HepG2 (cell line): Measurements from ENCODE around the gene AUP1. TPM values are rescaled to one million over a fixed set of nuclear protein-coding genes. Genes with fewer than 3 reads are reported as not detected.
A peak's percentile ranks its signal among the peaks of the same experiment; 100 is the strongest.

ENCODE experiments used
- CEBPB ChIP-seq: IDR thresholded peaks from 2 replicates; pipeline ENCODE4 v1.6.1; 2011; ENCODE audit warnings: low read depth, low read length, improper control_type of control experiment, borderline replicate concordance
- DNMT1 ChIP-seq: sonication (generic); formaldehyde crosslinking; IDR thresholded peaks from 2 replicates; pipeline ENCODE4 v1.5.1; 2020; ENCODE audit warnings: mild to moderate bottlenecking, missing genetic modification reagents
- GABPA ChIP-seq, 2 experiments: IDR thresholded peaks; 2 replicates each; pipeline ENCODE4 v1.6.1; 2011 to 2016; ENCODE audit warnings: low read depth in 2 of 2, low read length in 1 of 2, missing biosample characterization in 1 of 2, missing genetic modification characterization in 1 of 2
- MEF2D ChIP-seq: sonication (generic); formaldehyde crosslinking; IDR thresholded peaks from 2 replicates; pipeline ENCODE4 v1.5.1; 2020; ENCODE audit warnings: mild to moderate bottlenecking, missing genetic modification reagents
- MIXL1 ChIP-seq: IDR thresholded peaks from 2 replicates; pipeline ENCODE4 v1.6.1; 2016
- NCOR1 ChIP-seq: fragments of 200-600 bp; sonication (generic); IDR thresholded peaks from 2 replicates; pipeline ENCODE4 v1.7.0; 2017; ENCODE audit warnings: antibody characterized with exemption, low read length, borderline replicate concordance
- NFYB ChIP-seq: sonication (generic); formaldehyde crosslinking; IDR thresholded peaks from 2 replicates; pipeline ENCODE4 v1.4.0; 2020; ENCODE audit warnings: missing genetic modification reagents
- POLR2A ChIP-seq, 2 experiments: IDR thresholded peaks; 2 replicates each; pipeline ENCODE4 v1.6.1; 2011; ENCODE audit warnings: low read depth in 2 of 2, low read length in 2 of 2, mild to moderate bottlenecking in 1 of 2, moderate library complexity in 1 of 2; ENCODE audit not compliant: insufficient read depth in 1 of 2
- SP4 ChIP-seq: sonication (generic); formaldehyde crosslinking; IDR thresholded peaks from 2 replicates; pipeline ENCODE4 v1.8.1; 2023; ENCODE audit warnings: mild to moderate bottlenecking, missing genetic modification reagents
- ZFP37 ChIP-seq: sonication (generic); formaldehyde crosslinking; IDR thresholded peaks from 2 replicates; pipeline ENCODE4 v1.4.0; 2020; ENCODE audit warnings: missing genetic modification reagents, borderline replicate concordance
- ZNF614 ChIP-seq: IDR thresholded peaks from 2 replicates; pipeline ENCODE4 v1.6.1; 2018; ENCODE audit warnings: missing biosample characterization, missing genetic modification reagents, inconsistent platforms, borderline replicate concordance
- ZNF788 ChIP-seq: sonication (generic); formaldehyde crosslinking; IDR thresholded peaks from 2 replicates; pipeline ENCODE4 v1.5.0; 2020; ENCODE audit warnings: mild to moderate bottlenecking, missing genetic modification reagents, borderline replicate concordance
- ZSCAN25 ChIP-seq: sonication (generic); formaldehyde crosslinking; IDR thresholded peaks from 2 replicates; pipeline ENCODE4 v1.8.0; 2022; ENCODE audit warnings: mild to moderate bottlenecking, missing genetic modification reagents
- polyA plus RNA-seq, 8 experiments: library from polyadenylated mRNA; depleted of rRNA in 3 of 8; stranded (reverse) in 7 of 8; unstranded in 1 of 8; fragments of >200 nt; fragmentation: Illumina TruSeq in 4 of 8; extraction: Trizol in 4 of 8; gene quantifications; 2 replicates each; pipeline versions ENCODE4 v1.2.1 to v1.2.3, GENCODE V29; 2011 to 2016; ENCODE audit warnings: low read depth in 4 of 8, missing spikeins in 1 of 8, mixed read lengths in 1 of 8; ENCODE audit not compliant: insufficient read depth in 1 of 8
- total RNA-seq, 5 experiments: library from RNA; depleted of rRNA; stranded (reverse); fragments of >200 nt; fragmentation: Illumina TruSeq; extraction: Trizol; gene quantifications; 2 replicates each; pipeline ENCODE4 v1.2.3, GENCODE V29; 2016; ENCODE audit warnings: low read depth in 1 of 5
- TF ChIP-seq, protein P1 (sequence below): sonication (generic); formaldehyde crosslinking; conservative IDR thresholded peaks from 2 replicates; pipeline ENCODE4 v1.4.0; 2020; ENCODE audit warnings: missing genetic modification reagents
- TF ChIP-seq, protein P2 (sequence below): sonication (generic); formaldehyde crosslinking; IDR thresholded peaks from 2 replicates; pipeline ENCODE4 v1.5.0; 2020; ENCODE audit warnings: missing genetic modification reagents
- TF ChIP-seq, protein P3 (sequence below): sonication (generic); formaldehyde crosslinking; IDR thresholded peaks from 2 replicates; pipeline ENCODE4 v1.5.0; 2020; ENCODE audit warnings: missing genetic modification reagents
- TF ChIP-seq, protein P4 (sequence below): sonication (generic); formaldehyde crosslinking; IDR thresholded peaks from 2 replicates; pipeline ENCODE4 v1.5.1; 2020; ENCODE audit warnings: missing genetic modification reagents, mild to moderate bottlenecking, borderline replicate concordance
- TF ChIP-seq, protein P5 (sequence below): sonication (generic); formaldehyde crosslinking; IDR thresholded peaks from 2 replicates; pipeline ENCODE4; 2020; ENCODE audit warnings: missing genetic modification reagents, mild to moderate bottlenecking, borderline replicate concordance

Gene AUP1
- total and polyA plus RNA-seq, 2 of the 13 experiments (the other 11 are each of a cell fraction or from before 2014, with no cell fraction given): 174 to 267 TPM

DNA sequence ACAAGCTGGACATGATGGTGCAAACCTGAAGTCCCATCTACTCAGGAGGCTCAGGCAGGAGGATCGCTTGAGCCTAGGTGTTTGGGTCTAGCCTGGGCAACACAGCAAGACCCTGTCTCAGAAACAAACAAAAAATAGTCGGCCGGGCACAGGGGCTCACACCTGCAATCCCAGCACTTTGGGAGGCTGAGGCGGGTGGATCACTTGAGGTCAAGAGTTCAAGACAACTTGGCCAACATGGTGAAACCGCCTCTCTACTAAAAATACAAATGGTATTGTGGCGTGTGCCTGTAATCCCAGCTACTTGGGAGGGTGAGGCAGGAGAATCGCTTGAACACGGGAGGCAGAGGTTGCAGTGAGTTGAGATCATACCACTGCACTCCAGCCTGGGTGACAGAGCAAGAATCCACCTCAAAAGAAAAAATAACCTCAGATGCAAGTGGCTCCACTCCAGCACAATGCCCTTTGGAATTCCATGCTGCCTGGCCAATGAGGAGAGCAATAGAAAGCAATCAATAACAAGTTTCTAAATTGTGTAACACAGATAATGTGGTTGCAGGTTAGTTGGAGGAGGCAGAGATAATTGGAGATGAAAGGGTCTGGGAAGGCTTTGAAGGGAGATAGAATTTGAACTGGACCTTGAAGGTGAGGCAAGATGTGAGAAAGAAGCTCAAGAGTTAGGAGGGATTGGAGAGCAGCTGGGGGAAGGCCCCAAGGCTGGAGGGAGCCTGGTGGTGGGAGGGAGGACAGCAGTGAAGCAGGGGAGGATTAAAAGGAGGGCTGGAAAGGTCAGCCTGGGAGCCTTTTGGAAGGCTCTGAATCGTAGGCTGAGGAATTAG, 40.6 kb downstream of the AUP1 start (continued):
- TF ChIP-seq, protein P1, sequence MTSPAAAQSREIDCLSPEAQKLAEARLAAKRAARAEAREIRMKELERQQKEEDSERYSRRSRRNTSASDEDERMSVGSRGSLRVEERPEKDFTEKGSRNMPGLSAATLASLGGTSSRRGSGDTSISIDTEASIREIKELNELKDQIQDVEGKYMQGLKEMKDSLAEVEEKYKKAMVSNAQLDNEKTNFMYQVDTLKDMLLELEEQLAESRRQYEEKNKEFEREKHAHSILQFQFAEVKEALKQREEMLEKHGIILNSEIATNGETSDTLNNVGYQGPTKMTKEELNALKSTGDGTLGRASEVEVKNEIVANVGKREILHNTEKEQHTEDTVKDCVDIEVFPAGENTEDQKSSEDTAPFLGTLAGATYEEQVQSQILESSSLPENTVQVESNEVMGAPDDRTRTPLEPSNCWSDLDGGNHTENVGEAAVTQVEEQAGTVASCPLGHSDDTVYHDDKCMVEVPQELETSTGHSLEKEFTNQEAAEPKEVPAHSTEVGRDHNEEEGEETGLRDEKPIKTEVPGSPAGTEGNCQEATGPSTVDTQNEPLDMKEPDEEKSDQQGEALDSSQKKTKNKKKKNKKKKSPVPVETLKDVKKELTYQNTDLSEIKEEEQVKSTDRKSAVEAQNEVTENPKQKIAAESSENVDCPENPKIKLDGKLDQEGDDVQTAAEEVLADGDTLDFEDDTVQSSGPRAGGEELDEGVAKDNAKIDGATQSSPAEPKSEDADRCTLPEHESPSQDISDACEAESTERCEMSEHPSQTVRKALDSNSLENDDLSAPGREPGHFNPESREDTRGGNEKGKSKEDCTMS (CRISPR knock-in tag): no peak
- TF ChIP-seq NCOR1 (peak; percentile 98), POLR2A (IDR thresholded peaks at IDR 0.05; ENCODE audit: insufficient read depth in 1 of 2, low read depth in 2 of 2, low read length in 2 of 2) (peak; percentile 28 to 65; a peak in 1 of 4 replicates), CEBPB (peak; percentile 95), GABPA (IDR thresholded peaks at IDR 0.05; ENCODE audit: low read depth, low read length) (no peak), GABPA (CRISPR knock-in tag; IDR thresholded peaks at IDR 0.05; ENCODE audit: low read depth) (peak; percentile 36), ZSCAN25 (CRISPR knock-in tag) (peak; percentile 79), ZNF788 (CRISPR knock-in tag) (peak; percentile 16; the same call in 1 of the 2 replicates), MEF2D (CRISPR knock-in tag) (peak; percentile 44; the same call in 1 of the 2 replicates), ZNF614 (peak; percentile 64; the same call in 1 of the 2 replicates), MIXL1 (peak; percentile 99), ZFP37 (no peak), NFYB (CRISPR knock-in tag) (peak; percentile 69), DNMT1 (no peak), SP4 (CRISPR knock-in tag) (no peak)
- TF ChIP-seq, protein P2, sequence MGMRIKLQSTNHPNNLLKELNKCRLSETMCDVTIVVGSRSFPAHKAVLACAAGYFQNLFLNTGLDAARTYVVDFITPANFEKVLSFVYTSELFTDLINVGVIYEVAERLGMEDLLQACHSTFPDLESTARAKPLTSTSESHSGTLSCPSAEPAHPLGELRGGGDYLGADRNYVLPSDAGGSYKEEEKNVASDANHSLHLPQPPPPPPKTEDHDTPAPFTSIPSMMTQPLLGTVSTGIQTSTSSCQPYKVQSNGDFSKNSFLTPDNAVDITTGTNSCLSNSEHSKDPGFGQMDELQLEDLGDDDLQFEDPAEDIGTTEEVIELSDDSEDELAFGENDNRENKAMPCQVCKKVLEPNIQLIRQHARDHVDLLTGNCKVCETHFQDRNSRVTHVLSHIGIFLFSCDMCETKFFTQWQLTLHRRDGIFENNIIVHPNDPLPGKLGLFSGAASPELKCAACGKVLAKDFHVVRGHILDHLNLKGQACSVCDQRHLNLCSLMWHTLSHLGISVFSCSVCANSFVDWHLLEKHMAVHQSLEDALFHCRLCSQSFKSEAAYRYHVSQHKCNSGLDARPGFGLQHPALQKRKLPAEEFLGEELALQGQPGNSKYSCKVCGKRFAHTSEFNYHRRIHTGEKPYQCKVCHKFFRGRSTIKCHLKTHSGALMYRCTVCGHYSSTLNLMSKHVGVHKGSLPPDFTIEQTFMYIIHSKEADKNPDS (CRISPR knock-in tag): no peak
- TF ChIP-seq, protein P3, sequence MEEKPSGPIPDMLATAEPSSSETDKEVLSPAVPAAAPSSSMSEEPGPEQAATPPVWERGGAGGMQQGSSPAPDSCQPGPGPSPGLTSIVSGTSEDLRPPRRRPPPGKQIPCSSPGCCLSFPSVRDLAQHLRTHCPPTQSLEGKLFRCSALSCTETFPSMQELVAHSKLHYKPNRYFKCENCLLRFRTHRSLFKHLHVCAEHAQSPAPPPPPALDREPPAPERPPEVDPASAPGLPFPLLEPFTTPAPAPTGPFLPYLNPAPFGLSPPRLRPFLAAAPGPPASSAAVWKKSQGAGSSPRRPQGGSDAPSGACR (CRISPR knock-in tag): 0 out of 2 replicates have a peak, but pooled peaks have one; percentile 27
- TF ChIP-seq, protein P4, sequence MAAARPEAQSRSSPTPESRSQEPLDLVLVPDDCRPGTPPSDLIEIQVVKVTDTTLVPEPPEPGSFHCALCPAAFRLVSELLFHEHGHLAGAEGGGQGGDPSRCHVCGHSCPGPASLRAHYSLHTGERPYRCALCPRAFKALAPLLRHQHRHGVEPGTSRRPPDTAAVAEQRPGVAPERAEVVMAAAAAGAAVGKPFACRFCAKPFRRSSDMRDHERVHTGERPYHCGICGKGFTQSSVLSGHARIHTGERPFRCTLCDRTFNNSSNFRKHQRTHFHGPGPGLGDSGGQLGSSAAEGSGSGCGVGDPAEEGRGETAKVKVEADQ: peak; percentile 94
- TF ChIP-seq, protein P5, sequence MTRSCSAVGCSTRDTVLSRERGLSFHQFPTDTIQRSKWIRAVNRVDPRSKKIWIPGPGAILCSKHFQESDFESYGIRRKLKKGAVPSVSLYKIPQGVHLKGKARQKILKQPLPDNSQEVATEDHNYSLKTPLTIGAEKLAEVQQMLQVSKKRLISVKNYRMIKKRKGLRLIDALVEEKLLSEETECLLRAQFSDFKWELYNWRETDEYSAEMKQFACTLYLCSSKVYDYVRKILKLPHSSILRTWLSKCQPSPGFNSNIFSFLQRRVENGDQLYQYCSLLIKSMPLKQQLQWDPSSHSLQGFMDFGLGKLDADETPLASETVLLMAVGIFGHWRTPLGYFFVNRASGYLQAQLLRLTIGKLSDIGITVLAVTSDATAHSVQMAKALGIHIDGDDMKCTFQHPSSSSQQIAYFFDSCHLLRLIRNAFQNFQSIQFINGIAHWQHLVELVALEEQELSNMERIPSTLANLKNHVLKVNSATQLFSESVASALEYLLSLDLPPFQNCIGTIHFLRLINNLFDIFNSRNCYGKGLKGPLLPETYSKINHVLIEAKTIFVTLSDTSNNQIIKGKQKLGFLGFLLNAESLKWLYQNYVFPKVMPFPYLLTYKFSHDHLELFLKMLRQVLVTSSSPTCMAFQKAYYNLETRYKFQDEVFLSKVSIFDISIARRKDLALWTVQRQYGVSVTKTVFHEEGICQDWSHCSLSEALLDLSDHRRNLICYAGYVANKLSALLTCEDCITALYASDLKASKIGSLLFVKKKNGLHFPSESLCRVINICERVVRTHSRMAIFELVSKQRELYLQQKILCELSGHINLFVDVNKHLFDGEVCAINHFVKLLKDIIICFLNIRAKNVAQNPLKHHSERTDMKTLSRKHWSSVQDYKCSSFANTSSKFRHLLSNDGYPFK (CRISPR knock-in tag): peak; percentile 27; the same call in 1 of the 2 replicates
